ENCODE data around the gene DNAI2. TPM values are rescaled to one million over a fixed set of nuclear protein-coding genes. Genes with fewer than 3 reads are reported as not detected.

DNAI2 gene
- total and polyA plus RNA-seq, 8 donors: not detected

GRCh38 chr17:74292495-74292894 is 18.5 kb downstream of the DNAI2 start:
- no peaks in the 10 kb centered on the region for H3K36me3 ChIP-seq
- WGBS, 5 donors: 88 to 92% (median 90%) methylated on average over 10 of the region's 10 CpGs
- no peak for TF ChIP-seq POLR2AphosphoS5 (IDR thresholded peaks at IDR 0.05)
- no peak for TF ChIP-seq CTCF (IDR thresholded peaks at IDR 0.05)
- TF ChIP-seq POLR2A (IDR thresholded peaks at IDR 0.05): no peak
- no peak for TF ChIP-seq EP300 (IDR thresholded peaks at IDR 0.05)
- H3K4me3 ChIP-seq: no peak overlapping the region
- H3K27ac ChIP-seq: no peak overlapping the region
- peaks cover 0 to 8% (median 0%) of the 10 kb centered on the region in 3 donors for H3K27me3 ChIP-seq
- H3K4me1 ChIP-seq: peaks cover 0 to 12% (median 5%) of the 10 kb centered on the region in 4 donors
- intact Hi-C loops (cut with DNase I; ENCODE audit: low total_unique reads): no loop called here
- H3K9me3 ChIP-seq: no peaks in the 10 kb centered on the region
- DNase-seq: no peak

- TF ChIP-seq EP300 (IDR thresholded peaks at IDR 0.05): no peak
- no peak for TF ChIP-seq POLR2A (IDR thresholded peaks at IDR 0.05)
- TF ChIP-seq POLR2AphosphoS5 (IDR thresholded peaks at IDR 0.05): no peak
- no peak for TF ChIP-seq CTCF (IDR thresholded peaks at IDR 0.05)
- H3K27ac ChIP-seq: no peak overlapping the region
- intact Hi-C loops (cut with DNase I; ENCODE audit: low total_unique reads): no loop called here
Observed at GRCh38 chr17:74295625-74296547, 21.9 kb downstream of the DNAI2 start.

GRCh38 chr17:74296548-74296936 is 22.5 kb downstream of the DNAI2 start:
- DNase-seq: peak; percentile 52 to 83
- TF ChIP-seq EP300 (IDR thresholded peaks at IDR 0.05): no peak
- no peak for TF ChIP-seq POLR2AphosphoS5 (IDR thresholded peaks at IDR 0.05)
- TF ChIP-seq CTCF (IDR thresholded peaks at IDR 0.05): peak in 3 of 7 experiments; percentile 40 to 54 (median 42)
- no peak for TF ChIP-seq POLR2A (IDR thresholded peaks at IDR 0.05)
- 4 to 9% (median 7%) methylated on average over 4 to 5 of the region's 5 CpGs for WGBS, 5 donors
- H3K27ac ChIP-seq: no peak overlapping the region
- H3K4me1 ChIP-seq: peaks cover 0 to 8% (median 5%) of the 10 kb centered on the region in 4 donors
- H3K9me3 ChIP-seq: no peaks in the 10 kb centered on the region
- no peaks in the 10 kb centered on the region for H3K36me3 ChIP-seq
- H3K27me3 ChIP-seq: peaks cover 0 to 46% (median 11%) of the 10 kb centered on the region in 3 donors
- no peak overlapping the region for H3K4me3 ChIP-seq
- intact Hi-C loops (cut with DNase I; ENCODE audit: low total_unique reads): no loop called here

More at GRCh38 chr17:74295625-74296547, 21.9 kb downstream of the DNAI2 start:
- no peaks in the 10 kb centered on the region for H3K9me3 ChIP-seq
- WGBS, 5 donors: 53 to 63% (median 54%) methylated on average over 10 of the region's 10 CpGs
- peak in 1 of 2 donors; percentile 57 for DNase-seq
- H3K36me3 ChIP-seq: no peaks in the 10 kb centered on the region
- peaks cover 0 to 8% (median 5%) of the 10 kb centered on the region in 4 donors for H3K4me1 ChIP-seq
- H3K27me3 ChIP-seq: peaks cover 0 to 40% (median 11%) of the 10 kb centered on the region in 3 donors
- H3K4me3 ChIP-seq: no peak overlapping the region

GRCh38 chr17:74297941-74298340 is 23.9 kb downstream of the DNAI2 start:
- intact Hi-C loops (cut with DNase I; ENCODE audit: low total_unique reads): no loop called here
- DNase-seq: no peak
- H3K27ac ChIP-seq: no peak overlapping the region
- no peak overlapping the region for H3K4me3 ChIP-seq
- H3K36me3 ChIP-seq: no peaks in the 10 kb centered on the region
- TF ChIP-seq EP300 (IDR thresholded peaks at IDR 0.05): no peak
- TF ChIP-seq POLR2AphosphoS5 (IDR thresholded peaks at IDR 0.05): no peak
- no peak for TF ChIP-seq CTCF (IDR thresholded peaks at IDR 0.05)
- TF ChIP-seq POLR2A (IDR thresholded peaks at IDR 0.05): no peak
- 76 to 84% (median 77%) methylated on average over 4 of the region's 4 CpGs for WGBS, 5 donors
- H3K27me3 ChIP-seq: peaks cover 0 to 46% (median 11%) of the 10 kb centered on the region in 3 donors
- H3K9me3 ChIP-seq: no peaks in the 10 kb centered on the region
- H3K4me1 ChIP-seq: peaks cover 0 to 8% (median 5%) of the 10 kb centered on the region in 4 donors

All from stomach (tissue), 9 donors.